Fibroblast of mammary gland (primary cell): ENCODE measurements around the gene PPP6R3.

Experiments
- DNase-seq: peaks from one replicate; pipeline ENCODE4 v3.0.0-alpha.2; 2010; ENCODE audit warnings: low read depth
- H3K4me3 ChIP-seq: 2 replicates; pipeline ENCODE4 v1.5.1; 2011; ENCODE audit warnings: low read depth, mild to moderate bottlenecking, low read length, moderate library complexity; ENCODE audit not compliant: control insufficient read depth
- CTCF ChIP-seq: conservative IDR thresholded peaks from 2 replicates; pipeline ENCODE4 v1.5.1; 2011; ENCODE audit warnings: low read depth, low read length, inconsistent platforms; ENCODE audit not compliant: control insufficient read depth, insufficient read depth

Gene PPP6R3

GRCh38 chr11:68651985-68652682 lies 191.6 kb downstream of the PPP6R3 start:
- DNase-seq: no peak
- no peak for TF ChIP-seq CTCF
- H3K4me3 ChIP-seq: no peak overlapping the region

DNA sequence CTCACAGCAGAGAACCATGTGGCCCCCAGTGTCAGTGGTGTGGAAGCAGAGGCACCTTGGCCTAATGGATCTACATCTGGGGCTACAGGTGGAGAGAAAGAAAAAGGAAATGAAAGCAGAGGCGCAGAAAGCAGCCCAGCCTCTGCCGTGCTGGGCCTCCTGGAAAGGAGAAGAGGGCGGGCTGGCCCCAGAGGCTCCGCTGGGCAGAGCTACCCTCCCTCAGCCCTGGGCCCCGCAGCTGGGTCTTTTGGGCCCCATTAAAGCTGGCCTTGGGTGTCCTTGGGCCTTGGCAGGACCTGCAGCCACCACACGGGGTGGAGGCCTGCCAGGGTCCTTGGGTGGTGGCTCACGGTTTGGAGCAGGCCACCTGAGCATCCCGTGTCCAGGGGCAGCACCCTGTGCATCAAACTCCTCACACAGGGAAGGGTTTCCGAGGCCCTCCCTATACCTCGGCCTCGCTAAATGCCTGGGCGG lies 192.2 kb downstream of the PPP6R3 start:
- TF ChIP-seq CTCF: no peak
- DNase-seq: no peak
- no peak overlapping the region for H3K4me3 ChIP-seq

GRCh38 chr11:68653486-68654430 lies 193.2 kb downstream of the PPP6R3 start:
- DNase-seq: no peak
- no peak overlapping the region for H3K4me3 ChIP-seq
- TF ChIP-seq CTCF: no peak

DNA sequence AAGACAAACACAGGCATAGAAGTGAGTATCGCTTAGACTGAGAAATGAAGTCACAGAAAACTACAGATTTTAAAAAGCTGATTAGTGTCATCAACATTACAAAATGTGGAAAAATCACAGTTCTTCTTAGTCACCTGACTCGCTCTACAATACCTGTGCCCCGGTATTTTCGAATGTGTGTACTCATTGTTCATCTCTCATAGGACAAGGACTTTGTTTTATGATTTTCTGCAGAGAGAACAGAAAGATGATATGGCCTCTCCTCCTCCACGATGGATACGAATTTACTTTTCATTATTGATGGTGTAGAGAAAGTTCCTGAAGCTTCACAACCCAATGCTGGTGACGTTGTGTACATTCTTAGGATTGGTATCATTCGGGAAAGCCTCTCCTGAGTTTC lies 194.4 kb downstream of the PPP6R3 start:
- no peak for DNase-seq
- no peak for TF ChIP-seq CTCF
- H3K4me3 ChIP-seq: no peak overlapping the region

DNA sequence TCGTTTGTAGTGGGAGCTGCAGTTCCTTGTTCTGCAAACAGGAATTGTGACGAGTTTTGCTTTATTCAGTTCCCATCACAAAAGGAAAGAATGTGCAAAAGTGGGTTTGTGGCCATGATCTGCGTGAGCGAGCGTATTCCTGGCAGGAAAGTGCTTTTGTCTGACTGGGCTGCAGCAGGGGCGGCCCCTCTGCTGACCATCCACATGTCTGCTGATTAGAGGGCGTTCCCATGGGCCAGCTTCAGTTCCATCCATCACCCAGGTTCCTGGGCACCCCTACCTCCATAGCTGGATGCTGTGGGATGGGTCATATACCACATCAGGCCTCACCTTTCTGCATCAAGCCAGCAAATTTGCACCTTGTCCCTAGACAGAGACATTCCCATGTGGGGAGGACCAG lies 194.9 kb downstream of the PPP6R3 start:
- DNase-seq: no peak
- no peak overlapping the region for H3K4me3 ChIP-seq
- TF ChIP-seq CTCF: no peak

DNA sequence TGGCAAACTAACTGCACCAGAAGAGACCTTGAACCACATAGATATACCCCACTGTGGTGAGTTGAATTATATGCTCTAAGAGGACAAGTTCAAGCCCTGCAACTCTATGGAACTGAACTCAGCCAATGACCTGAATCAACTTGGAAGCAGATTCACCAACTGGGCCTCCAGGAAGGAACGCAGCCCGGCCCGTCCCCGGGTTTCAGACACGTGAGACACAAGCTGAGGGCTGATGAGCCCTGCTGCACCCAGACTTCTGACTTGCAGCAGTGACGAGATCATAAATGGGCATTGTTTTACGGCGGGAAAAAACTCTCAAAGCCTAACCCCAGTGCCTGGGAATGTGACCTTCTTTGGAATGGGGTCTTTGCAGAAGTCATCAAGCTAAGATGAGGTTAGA lies 195.3 kb downstream of the PPP6R3 start:
- H3K4me3 ChIP-seq: no peak overlapping the region
- no peak for TF ChIP-seq CTCF
- no peak for DNase-seq
